ENCODE measurements around the gene TOR1AIP2. TPM values are rescaled to one million over a fixed set of nuclear protein-coding genes. Genes with fewer than 3 reads are reported as not detected.

The TOR1AIP2 gene
- total RNA-seq, 1 experiment from 2014 or later: 121 TPM

GRCh38 chr1:179875596-179876299 lies 1.9 kb downstream of the TOR1AIP2 start:
- TF ChIP-seq CTCF (IDR thresholded peaks at IDR 0.05; ENCODE audit: unreplicated experiment): no peak
- Mint-ChIP-seq H3K9me3 (ENCODE audit: low read depth, unreplicated experiment) (no peaks in the 10 kb centered on the region), H3K4me1 (ENCODE audit: low read depth, unreplicated experiment) (peaks cover 68% of the 10 kb centered on the region), H3K27me3 (ENCODE audit: unreplicated experiment) (no peaks in the 10 kb centered on the region), H3K4me3 (ENCODE audit: low read depth, unreplicated experiment) (peak overlapping the region; percentile 79), H3K27ac (ENCODE audit: unreplicated experiment) (peak overlapping the region; percentile 95), H3K36me3 (ENCODE audit: insufficient read depth, unreplicated experiment) (peaks cover 34% of the 10 kb centered on the region)
- no peak for DNase-seq
- BruUV-seq (replicated peaks): no TSS peak
- intact Hi-C loops (cut with micrococcal nuclease; ENCODE audit: unreplicated experiment): loop anchor here (2.0 kb wide), 1 partner anchor 281 kb away; no protein-coding TSS in a partner anchor
- CTCF ChIA-PET: interaction anchor here (0.9 to 1.1 kb wide), 3 partner anchors 8 to 169 kb away, joined by 3 to 9 read pairs (median 3); no protein-coding TSS in a partner anchor

- no peak for TF ChIP-seq CTCF (IDR thresholded peaks at IDR 0.05; ENCODE audit: unreplicated experiment)
- no peaks in the 10 kb centered on the region for H3K9me3 Mint-ChIP-seq (ENCODE audit: low read depth, unreplicated experiment)
- H3K4me3 Mint-ChIP-seq (ENCODE audit: low read depth, unreplicated experiment): no peak overlapping the region
- peaks cover 53% of the 10 kb centered on the region for H3K4me1 Mint-ChIP-seq (ENCODE audit: low read depth, unreplicated experiment)
- CTCF ChIA-PET: no interaction called here
- H3K27me3 Mint-ChIP-seq (ENCODE audit: unreplicated experiment): no peaks in the 10 kb centered on the region
- H3K36me3 Mint-ChIP-seq (ENCODE audit: insufficient read depth, unreplicated experiment): peaks cover 34% of the 10 kb centered on the region
- intact Hi-C loops (cut with micrococcal nuclease; ENCODE audit: unreplicated experiment): no loop called here
- DNase-seq: no peak
- no TSS peak for BruUV-seq (replicated peaks)
- no peak overlapping the region for H3K27ac Mint-ChIP-seq (ENCODE audit: unreplicated experiment)
These were observed 4.2 kb downstream of the TOR1AIP2 start for GRCh38 chr1:179873438-179873851.

DNA sequence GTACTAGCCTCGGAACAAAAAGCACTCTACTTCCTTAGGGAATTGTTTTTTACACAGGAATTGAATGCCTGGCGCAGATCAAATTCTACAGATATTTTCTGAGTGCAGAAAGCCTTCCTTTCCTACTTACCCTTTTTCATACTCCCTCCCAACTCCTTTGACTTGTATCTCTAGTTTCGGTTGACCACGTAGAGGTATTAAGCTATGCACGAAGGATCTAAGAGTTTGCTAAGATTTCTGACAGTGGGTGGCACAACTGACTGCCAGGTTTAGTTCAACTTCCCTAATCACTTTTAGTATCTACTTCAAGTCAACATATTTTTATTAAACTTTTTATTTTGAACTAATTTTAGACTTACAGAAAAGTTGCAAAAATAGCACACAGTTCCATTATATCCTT lies 5.0 kb downstream of the TOR1AIP2 start:
- H3K27ac Mint-ChIP-seq (ENCODE audit: unreplicated experiment): no peak overlapping the region
- H3K4me1 Mint-ChIP-seq (ENCODE audit: low read depth, unreplicated experiment): peaks cover 44% of the 10 kb centered on the region
- CTCF ChIA-PET: no interaction called here
- no peak overlapping the region for H3K4me3 Mint-ChIP-seq (ENCODE audit: low read depth, unreplicated experiment)
- no peaks in the 10 kb centered on the region for H3K9me3 Mint-ChIP-seq (ENCODE audit: low read depth, unreplicated experiment)
- intact Hi-C loops (cut with micrococcal nuclease; ENCODE audit: unreplicated experiment): no loop called here
- no peaks in the 10 kb centered on the region for H3K27me3 Mint-ChIP-seq (ENCODE audit: unreplicated experiment)
- TF ChIP-seq CTCF (IDR thresholded peaks at IDR 0.05; ENCODE audit: unreplicated experiment): no peak
- no peak for DNase-seq
- peaks cover 33% of the 10 kb centered on the region for H3K36me3 Mint-ChIP-seq (ENCODE audit: insufficient read depth, unreplicated experiment)
- BruUV-seq (replicated peaks): no TSS peak

DNA sequence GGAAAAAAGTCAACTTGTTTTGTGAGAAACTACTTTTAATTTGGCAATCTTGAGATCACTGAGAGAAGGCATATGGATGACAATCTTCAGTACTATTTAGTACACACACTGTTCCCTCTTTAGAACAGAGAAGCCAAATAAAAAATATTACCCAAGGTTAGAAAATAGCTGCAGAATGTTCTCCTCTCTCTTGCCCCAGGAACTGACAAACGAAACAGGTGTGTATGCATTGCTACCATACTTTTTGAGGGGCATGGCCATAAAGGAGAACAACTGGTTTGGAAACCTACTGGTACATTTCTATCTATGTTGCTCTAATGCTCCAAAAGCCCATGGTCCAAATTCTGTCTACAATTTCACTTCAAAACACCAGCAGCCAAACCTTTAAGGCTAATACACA lies 5.7 kb downstream of the TOR1AIP2 start:
- Mint-ChIP-seq H3K9me3 (ENCODE audit: low read depth, unreplicated experiment) (no peaks in the 10 kb centered on the region), H3K4me3 (ENCODE audit: low read depth, unreplicated experiment) (no peak overlapping the region), H3K36me3 (ENCODE audit: insufficient read depth, unreplicated experiment) (peaks cover 31% of the 10 kb centered on the region), H3K27me3 (ENCODE audit: unreplicated experiment) (no peaks in the 10 kb centered on the region), H3K27ac (ENCODE audit: unreplicated experiment) (no peak overlapping the region), H3K4me1 (ENCODE audit: low read depth, unreplicated experiment) (peaks cover 44% of the 10 kb centered on the region)
- CTCF ChIA-PET: no interaction called here
- no peak for DNase-seq
- TF ChIP-seq CTCF (IDR thresholded peaks at IDR 0.05; ENCODE audit: unreplicated experiment): no peak
- intact Hi-C loops (cut with micrococcal nuclease; ENCODE audit: unreplicated experiment): no loop called here
- BruUV-seq (replicated peaks): no TSS peak

All from Calu3 (cell line).